Stomach (tissue), 4 donors: ENCODE results near the gene WDR19.

Experiments
- POLR2A ChIP-seq, 4 donors: fragments of 450-650 bp; IDR thresholded peaks; one replicate each; pipeline ENCODE4 v1.6.1; 2016; ENCODE audit warnings: antibody characterized with exemption in 4 of 4, control low read depth in 2 of 4, mild to moderate bottlenecking in 1 of 4, moderate library complexity in 1 of 4
- POLR2AphosphoS5 ChIP-seq, 3 donors: sonication (generic); formaldehyde crosslinking; IDR thresholded peaks; one replicate each; pipeline ENCODE4 v1.6.1; 2016; ENCODE audit warnings: antibody characterized with exemption in 3 of 3
- TF ChIP-seq, protein P1 (sequence below), 7 experiments: fragments of 450-650 bp in 4 of 7; fragments of 200-600 bp in 3 of 7; sonication (generic) in 3 of 7; IDR thresholded peaks; one replicate each; pipeline ENCODE4 v1.5.1; 2016 to 2019; ENCODE audit warnings: antibody characterized with exemption in 7 of 7, control low read depth in 2 of 7, mild to moderate bottlenecking in 1 of 7

DNA sequence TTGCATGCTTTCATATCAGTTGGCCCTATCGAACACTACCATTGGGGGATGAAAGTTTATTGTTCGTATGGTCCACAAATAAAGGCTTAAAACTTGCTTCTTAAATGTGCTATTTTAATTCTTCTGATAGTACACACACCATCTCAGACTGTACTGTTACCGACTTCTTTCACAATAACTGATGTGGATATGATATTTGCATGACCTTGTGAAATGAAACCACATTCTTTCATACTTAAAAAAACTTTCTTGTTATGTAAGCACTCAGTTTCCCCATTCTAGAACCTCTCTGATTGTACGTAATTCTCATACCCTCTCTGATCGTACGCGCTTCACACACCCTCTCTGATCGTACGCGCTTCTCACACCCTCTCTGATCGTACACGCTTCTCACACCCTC, 12.0 kb upstream of the WDR19 start:
- TF ChIP-seq POLR2A (IDR thresholded peaks at IDR 0.05) (no peak), POLR2AphosphoS5 (IDR thresholded peaks at IDR 0.05) (no peak)
- TF ChIP-seq, protein P1, sequence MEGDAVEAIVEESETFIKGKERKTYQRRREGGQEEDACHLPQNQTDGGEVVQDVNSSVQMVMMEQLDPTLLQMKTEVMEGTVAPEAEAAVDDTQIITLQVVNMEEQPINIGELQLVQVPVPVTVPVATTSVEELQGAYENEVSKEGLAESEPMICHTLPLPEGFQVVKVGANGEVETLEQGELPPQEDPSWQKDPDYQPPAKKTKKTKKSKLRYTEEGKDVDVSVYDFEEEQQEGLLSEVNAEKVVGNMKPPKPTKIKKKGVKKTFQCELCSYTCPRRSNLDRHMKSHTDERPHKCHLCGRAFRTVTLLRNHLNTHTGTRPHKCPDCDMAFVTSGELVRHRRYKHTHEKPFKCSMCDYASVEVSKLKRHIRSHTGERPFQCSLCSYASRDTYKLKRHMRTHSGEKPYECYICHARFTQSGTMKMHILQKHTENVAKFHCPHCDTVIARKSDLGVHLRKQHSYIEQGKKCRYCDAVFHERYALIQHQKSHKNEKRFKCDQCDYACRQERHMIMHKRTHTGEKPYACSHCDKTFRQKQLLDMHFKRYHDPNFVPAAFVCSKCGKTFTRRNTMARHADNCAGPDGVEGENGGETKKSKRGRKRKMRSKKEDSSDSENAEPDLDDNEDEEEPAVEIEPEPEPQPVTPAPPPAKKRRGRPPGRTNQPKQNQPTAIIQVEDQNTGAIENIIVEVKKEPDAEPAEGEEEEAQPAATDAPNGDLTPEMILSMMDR (IDR thresholded peaks at IDR 0.05): no peak
